Measurements from ENCODE around the gene DLGAP1.
"Not testable (repeated sequence)": the region's sequence is repeated elsewhere in the genome, so short reads cannot be mapped to it uniquely, and the experiment has no call there.

DLGAP1 gene

DNA sequence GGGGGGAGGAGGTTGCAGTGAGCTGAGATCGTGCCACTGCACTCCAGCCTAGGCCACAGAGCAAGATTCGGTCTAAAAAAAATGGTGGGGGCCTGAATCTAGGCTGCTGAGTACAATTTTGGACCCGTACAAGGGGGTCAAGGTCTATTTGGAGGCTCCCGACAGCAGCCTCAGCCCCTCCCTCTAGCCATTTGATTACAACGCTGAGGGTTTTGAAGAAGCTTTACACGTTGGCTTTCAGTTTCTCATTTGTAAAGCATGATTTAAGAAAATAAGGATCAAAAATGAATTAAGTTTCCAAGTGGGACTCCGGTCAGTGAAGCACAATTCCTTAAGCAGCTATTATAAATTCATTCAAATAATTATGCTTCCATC lies 871.2 kb downstream of the DLGAP1 start:
- no peak for DNase-seq (ENCODE audit: low spot score)
- TF ChIP-seq, protein P1, sequence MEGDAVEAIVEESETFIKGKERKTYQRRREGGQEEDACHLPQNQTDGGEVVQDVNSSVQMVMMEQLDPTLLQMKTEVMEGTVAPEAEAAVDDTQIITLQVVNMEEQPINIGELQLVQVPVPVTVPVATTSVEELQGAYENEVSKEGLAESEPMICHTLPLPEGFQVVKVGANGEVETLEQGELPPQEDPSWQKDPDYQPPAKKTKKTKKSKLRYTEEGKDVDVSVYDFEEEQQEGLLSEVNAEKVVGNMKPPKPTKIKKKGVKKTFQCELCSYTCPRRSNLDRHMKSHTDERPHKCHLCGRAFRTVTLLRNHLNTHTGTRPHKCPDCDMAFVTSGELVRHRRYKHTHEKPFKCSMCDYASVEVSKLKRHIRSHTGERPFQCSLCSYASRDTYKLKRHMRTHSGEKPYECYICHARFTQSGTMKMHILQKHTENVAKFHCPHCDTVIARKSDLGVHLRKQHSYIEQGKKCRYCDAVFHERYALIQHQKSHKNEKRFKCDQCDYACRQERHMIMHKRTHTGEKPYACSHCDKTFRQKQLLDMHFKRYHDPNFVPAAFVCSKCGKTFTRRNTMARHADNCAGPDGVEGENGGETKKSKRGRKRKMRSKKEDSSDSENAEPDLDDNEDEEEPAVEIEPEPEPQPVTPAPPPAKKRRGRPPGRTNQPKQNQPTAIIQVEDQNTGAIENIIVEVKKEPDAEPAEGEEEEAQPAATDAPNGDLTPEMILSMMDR (IDR thresholded peaks at IDR 0.05; ENCODE audit: borderline replicate concordance, control extremely low read depth, extremely low read depth, insufficient read depth, missing control alignments), result no peak
- in situ Hi-C loops (cut with MboI; ENCODE audit: low sequenced_read_pairs, unreplicated experiment), result loop anchor here (25.0 kb wide), 1 partner anchor 597 kb away; no protein-coding TSS in a partner anchor

DNA sequence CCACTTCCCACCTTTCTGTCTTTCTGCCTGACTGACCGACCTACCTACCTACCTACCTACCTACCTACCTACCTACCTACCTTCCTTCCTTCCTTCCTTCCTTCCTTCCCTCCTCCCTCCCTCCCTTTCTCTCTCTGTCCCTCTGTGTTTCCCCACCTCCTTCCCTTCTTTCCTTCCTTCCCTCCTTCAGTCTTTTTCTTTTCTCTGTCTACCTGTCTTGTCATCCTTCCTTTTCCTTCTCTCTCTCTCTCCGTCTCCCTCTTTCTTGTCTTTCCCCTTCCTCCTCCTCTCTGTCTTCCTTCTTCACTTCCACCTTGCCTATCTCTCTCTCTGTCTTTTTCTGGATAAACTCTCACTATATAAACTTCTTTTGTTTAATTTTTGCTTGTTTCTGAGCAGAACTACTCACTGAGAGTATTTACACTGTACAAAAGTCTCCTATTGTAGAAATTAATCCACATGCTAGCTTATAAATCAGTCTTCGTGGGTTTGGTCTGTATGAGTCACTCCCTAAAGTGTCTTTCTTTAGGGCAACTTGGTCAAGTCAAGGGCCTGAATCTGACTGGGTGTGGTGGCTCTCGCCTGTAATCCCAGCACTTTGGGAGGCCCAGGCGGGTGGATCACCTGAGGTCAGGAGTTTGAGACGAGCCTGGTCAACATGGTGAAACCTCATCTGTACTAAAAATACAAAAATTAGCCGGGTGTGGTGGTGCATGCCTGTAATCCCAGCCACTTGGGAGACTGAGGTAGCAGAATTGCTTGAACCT lies 871.8 kb downstream of the DLGAP1 start:
- not testable (repeated sequence) for DNase-seq (ENCODE audit: low spot score)
- in situ Hi-C loops (cut with MboI; ENCODE audit: low sequenced_read_pairs, unreplicated experiment), result loop anchor here (25.0 kb wide), 1 partner anchor 596 kb away; no protein-coding TSS in a partner anchor

DNA sequence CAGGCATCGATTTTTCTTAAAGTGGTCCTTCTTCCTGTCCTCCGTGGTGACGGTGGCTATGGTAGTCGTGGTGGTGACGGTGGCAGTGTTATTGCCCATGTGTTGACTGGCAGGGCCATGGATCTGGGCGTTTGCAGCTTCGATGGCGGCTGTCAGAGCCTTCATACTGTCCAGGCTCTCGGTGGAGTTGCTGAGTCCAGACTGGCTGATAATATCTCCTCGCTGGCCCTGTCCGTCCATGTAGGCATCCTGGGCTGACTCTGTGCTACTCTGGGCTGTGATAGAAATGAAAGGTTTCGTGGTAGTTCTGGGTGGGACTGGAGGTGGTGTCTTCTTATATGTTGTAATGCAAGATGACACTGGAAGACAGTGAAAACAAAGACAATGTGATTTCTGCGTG lies 873.2 kb downstream of the DLGAP1 start:
- TF ChIP-seq, protein P1 (IDR thresholded peaks at IDR 0.05; ENCODE audit: borderline replicate concordance, control extremely low read depth, extremely low read depth, insufficient read depth, missing control alignments), result no peak
- DNase-seq (ENCODE audit: low spot score), result no peak
- in situ Hi-C loops (cut with MboI; ENCODE audit: low sequenced_read_pairs, unreplicated experiment), result loop anchor here (25.0 kb wide), 1 partner anchor 595 kb away; no protein-coding TSS in a partner anchor

DNA sequence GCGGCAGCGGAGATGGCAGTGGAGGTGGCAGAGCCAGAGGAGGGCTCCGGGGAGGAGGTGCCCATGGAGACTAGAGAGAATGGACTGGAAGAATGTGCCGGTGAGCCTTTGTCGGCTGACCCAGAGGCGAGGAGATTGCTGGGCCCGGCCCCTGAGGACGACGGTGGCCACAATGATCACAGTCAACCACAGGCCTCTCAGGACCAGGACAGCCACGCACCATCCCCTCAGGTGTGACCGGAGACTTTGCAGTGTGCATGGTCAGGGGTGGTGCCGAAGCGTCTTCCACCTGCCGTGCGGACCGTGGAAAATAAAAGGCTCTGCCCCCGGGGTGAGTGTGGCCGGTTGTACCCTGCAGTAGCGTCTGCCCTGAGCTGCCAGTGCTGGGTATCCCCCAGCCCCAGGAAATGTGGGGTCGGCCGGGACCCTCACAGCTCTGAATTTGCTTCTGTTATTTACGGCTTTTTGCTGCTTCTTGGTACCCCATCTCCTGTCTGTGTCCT lies 874.5 kb downstream of the DLGAP1 start:
- not testable (repeated sequence) for DNase-seq (ENCODE audit: low spot score)
- in situ Hi-C loops (cut with MboI; ENCODE audit: low sequenced_read_pairs, unreplicated experiment), result loop anchor here (25.0 kb wide), 1 partner anchor 593 kb away; no protein-coding TSS in a partner anchor

DNA sequence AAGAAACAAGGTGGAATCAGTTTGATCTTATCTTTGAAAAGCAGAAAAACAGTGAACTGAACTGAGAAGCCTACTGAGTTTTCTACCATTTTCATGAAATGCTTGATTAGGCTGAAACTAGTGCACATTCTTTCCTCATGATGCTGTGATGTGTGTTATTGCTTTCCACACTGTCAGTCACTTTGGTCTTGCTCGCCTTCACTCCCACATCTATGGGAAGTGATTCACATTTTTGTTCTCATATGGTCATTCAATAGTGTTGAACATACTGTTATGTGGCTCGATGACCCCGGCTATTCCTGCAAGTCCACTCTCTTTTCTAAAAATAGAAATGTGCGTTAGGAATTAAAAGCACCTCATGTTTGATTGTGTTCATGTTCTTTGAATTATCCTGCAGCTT lies 875.4 kb downstream of the DLGAP1 start:
- DNase-seq (ENCODE audit: low spot score), result no peak
- in situ Hi-C loops (cut with MboI; ENCODE audit: low sequenced_read_pairs, unreplicated experiment), result loop anchor here (25.0 kb wide), 1 partner anchor 592 kb away; no protein-coding TSS in a partner anchor
- TF ChIP-seq, protein P1 (IDR thresholded peaks at IDR 0.05; ENCODE audit: borderline replicate concordance, control extremely low read depth, extremely low read depth, insufficient read depth, missing control alignments), result no peak

DNA sequence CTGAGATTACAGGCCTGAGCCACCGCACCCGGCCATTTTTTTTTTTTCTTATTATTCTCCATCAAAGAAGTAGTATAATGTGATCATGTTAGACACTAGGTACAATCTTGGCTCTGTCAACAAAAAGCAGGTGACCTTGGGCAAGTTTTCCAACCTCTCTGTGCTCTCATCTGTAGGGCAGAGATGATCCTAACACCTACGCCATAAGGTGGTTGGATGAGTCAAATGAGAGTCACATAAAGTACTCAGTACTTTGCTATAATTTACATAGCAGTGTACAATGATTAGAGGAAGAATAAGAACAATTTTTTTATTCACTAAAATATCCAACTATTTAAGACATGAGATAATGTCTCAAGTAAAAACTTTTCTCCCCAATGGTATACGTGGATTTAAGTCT lies 876.5 kb downstream of the DLGAP1 start:
- TF ChIP-seq, protein P1 (IDR thresholded peaks at IDR 0.05; ENCODE audit: borderline replicate concordance, control extremely low read depth, extremely low read depth, insufficient read depth, missing control alignments), result no peak
- in situ Hi-C loops (cut with MboI; ENCODE audit: low sequenced_read_pairs, unreplicated experiment), result loop anchor here (25.0 kb wide), 1 partner anchor 591 kb away; no protein-coding TSS in a partner anchor
- no peak for DNase-seq (ENCODE audit: low spot score)

DNA sequence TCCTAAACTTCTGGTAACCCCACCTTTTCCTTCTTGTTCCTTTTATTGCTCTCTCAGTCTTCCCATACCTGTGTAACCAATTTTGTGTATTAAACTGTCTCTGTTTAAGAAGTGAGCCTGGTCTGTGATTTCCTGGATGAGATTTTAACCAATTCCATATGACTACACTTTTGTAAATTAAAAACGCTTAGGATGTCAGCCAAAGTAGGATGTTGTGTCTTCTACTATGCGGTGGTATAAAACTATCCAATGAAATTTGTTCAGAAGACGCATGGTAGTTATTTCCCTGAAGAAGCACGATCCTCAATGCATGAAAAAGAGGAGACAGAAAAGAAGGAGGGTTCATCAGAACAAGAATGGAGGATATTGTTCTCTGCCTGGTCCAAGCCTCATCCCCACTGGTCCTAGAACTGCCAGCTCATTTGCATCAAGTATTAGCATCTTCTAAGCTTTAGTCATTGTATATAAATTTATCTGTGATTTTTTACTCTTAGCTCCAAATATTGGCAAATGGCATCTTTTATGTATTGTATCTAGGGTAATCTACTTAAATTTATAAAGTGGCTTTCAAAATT lies 877.7 kb downstream of the DLGAP1 start:
- DNase-seq (ENCODE audit: low spot score), result no peak
- in situ Hi-C loops (cut with MboI; ENCODE audit: low sequenced_read_pairs, unreplicated experiment), result loop anchor here (25.0 kb wide), 1 partner anchor 590 kb away; no protein-coding TSS in a partner anchor
- TF ChIP-seq, protein P1 (IDR thresholded peaks at IDR 0.05; ENCODE audit: borderline replicate concordance, control extremely low read depth, extremely low read depth, insufficient read depth, missing control alignments), result no peak
